ENCODE results near the gene RNF166. TPM values are rescaled to one million over a fixed set of nuclear protein-coding genes. Genes with fewer than 3 reads are reported as not detected.

Gene RNF166
- total RNA-seq, 2 experiments from 2014 or later: 58.7 to 59.0 TPM

GRCh38 chr16:88697831-88698615 lies 8.2 kb downstream of the RNF166 start:
- peak overlapping the region; percentile 58 for H3K27ac Mint-ChIP-seq
- no peaks in the 10 kb centered on the region for H3K27me3 Mint-ChIP-seq
- no peaks in the 10 kb centered on the region for H3K9me3 Mint-ChIP-seq
- H3K4me1 Mint-ChIP-seq: peaks cover 31% of the 10 kb centered on the region
- H3K4me3 Mint-ChIP-seq: peak overlapping the region; percentile 18
- no peak for DNase-seq
- H3K36me3 Mint-ChIP-seq: peaks cover 26% of the 10 kb centered on the region

DNA sequence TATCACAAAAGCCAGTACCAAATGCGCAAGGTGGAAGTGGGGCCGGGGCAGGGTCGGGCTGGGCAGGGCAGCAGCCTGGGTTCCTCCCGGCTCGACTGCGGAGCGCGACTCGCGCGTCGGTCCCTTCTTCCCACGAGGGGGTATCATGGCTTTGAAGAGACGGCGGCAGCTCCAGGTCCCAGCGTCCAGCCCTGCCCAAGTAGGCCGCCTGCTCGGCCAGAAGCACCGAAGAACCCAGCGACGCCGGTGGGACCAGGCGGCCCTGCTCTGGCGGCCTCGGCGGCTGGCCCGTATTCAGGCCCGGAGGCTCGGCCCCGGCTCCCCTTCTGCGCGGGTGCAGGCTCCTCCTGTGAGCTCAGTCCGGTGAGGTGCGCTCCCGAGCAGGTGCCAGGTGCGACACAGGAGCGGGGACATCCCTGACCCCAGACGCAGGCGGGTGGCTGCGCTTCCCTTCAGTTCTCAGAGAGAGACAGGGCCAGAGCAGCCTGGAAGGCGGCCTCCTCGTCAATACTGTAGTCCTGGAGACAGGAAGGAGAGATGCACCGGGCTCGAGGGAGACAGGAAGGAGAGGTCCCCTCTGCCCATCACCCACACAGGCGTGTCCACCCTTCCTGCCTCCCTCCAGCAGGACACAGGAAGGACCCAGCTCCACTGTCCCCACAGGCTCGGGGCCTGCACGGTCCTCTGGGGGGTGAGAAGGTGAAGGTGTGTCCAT lies 8.9 kb downstream of the RNF166 start:
- Mint-ChIP-seq H3K9me3 (no peaks in the 10 kb centered on the region), H3K4me3 (no peak overlapping the region), H3K36me3 (peaks cover 20% of the 10 kb centered on the region), H3K27me3 (no peaks in the 10 kb centered on the region), H3K27ac (peak overlapping the region; percentile 58), H3K4me1 (peaks cover 30% of the 10 kb centered on the region)
- DNase-seq: no peak

GRCh38 chr16:88696441-88696840 lies 9.8 kb downstream of the RNF166 start:
- Mint-ChIP-seq H3K36me3 (peaks cover 14% of the 10 kb centered on the region), H3K4me3 (no peak overlapping the region), H3K4me1 (peaks cover 35% of the 10 kb centered on the region), H3K9me3 (no peaks in the 10 kb centered on the region), H3K27me3 (no peaks in the 10 kb centered on the region), H3K27ac (no peak overlapping the region)
- no peak for DNase-seq

DNA sequence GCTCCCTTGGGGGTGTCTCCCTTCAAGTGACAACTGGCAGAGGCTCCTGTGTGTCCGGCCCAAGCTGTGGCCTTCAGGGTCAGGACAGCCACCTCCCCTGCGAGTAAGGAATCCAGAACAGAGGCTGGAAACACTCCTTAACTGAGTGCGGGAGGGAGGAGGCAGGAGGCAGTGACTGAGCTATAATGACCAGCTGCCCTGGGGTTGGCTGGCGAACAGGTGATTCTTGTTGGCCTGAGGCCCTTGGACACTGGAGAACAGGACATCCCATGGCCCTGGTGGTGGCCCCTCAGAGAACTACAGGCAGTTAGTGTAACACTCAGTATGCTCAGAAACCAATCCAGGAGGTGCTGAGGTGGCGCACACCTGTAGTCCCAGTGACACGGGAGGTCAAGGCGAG lies 10.5 kb downstream of the RNF166 start:
- Mint-ChIP-seq H3K27ac (no peak overlapping the region), H3K4me3 (no peak overlapping the region), H3K9me3 (no peaks in the 10 kb centered on the region), H3K36me3 (peaks cover 10% of the 10 kb centered on the region), H3K4me1 (peaks cover 39% of the 10 kb centered on the region), H3K27me3 (no peaks in the 10 kb centered on the region)
- no peak for DNase-seq

DNA sequence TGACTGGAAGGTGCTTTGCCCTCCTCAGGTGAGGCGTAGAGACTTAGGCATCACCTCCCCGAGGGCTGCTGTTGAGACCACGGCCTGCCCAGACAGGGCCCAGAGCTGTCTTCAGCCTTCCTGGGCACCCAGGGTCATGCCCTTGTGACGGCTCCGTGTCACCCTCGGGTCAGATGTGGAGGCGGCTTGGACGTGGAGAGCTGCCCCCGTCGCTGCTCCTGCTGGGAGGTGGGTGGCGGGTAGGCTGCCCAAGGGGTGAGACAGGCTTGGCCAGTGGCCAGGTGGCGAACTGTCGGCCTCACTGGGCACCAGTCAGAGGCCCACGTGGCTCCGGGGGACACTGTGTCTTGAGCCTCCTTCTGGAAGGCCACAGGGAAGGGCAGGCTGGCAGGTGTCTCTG lies 11.0 kb downstream of the RNF166 start:
- no peak for DNase-seq
- Mint-ChIP-seq H3K27ac (no peak overlapping the region), H3K36me3 (peaks cover 10% of the 10 kb centered on the region), H3K4me1 (peaks cover 40% of the 10 kb centered on the region), H3K9me3 (no peaks in the 10 kb centered on the region), H3K4me3 (no peak overlapping the region), H3K27me3 (no peaks in the 10 kb centered on the region)

GRCh38 chr16:88694221-88695087 lies 11.8 kb downstream of the RNF166 start:
- Mint-ChIP-seq H3K27me3 (no peaks in the 10 kb centered on the region), H3K27ac (no peak overlapping the region), H3K36me3 (peaks cover 4% of the 10 kb centered on the region), H3K4me1 (peaks cover 33% of the 10 kb centered on the region), H3K4me3 (no peak overlapping the region), H3K9me3 (no peaks in the 10 kb centered on the region)
- no peak for DNase-seq

- Mint-ChIP-seq H3K9me3 (no peaks in the 10 kb centered on the region), H3K4me1 (peaks cover 34% of the 10 kb centered on the region), H3K36me3 (peaks cover 4% of the 10 kb centered on the region), H3K4me3 (no peak overlapping the region), H3K27me3 (no peaks in the 10 kb centered on the region), H3K27ac (no peak overlapping the region)
- DNase-seq: no peak
Observed at GRCh38 chr16:88693420-88694177, 12.6 kb downstream of the RNF166 start.

- Mint-ChIP-seq H3K4me3 (no peak overlapping the region), H3K9me3 (no peaks in the 10 kb centered on the region), H3K4me1 (peaks cover 29% of the 10 kb centered on the region), H3K36me3 (peaks cover 4% of the 10 kb centered on the region), H3K27ac (no peak overlapping the region), H3K27me3 (no peaks in the 10 kb centered on the region)
- DNase-seq: no peak
Observed at GRCh38 chr16:88692861-88693260, 13.3 kb downstream of the RNF166 start.

GRCh38 chr16:88691924-88692560 lies 14.2 kb downstream of the RNF166 start:
- DNase-seq: no peak
- H3K9me3 Mint-ChIP-seq: no peaks in the 10 kb centered on the region
- H3K27ac Mint-ChIP-seq: peak overlapping the region; percentile 60
- H3K36me3 Mint-ChIP-seq: no peaks in the 10 kb centered on the region
- H3K4me1 Mint-ChIP-seq: peaks cover 27% of the 10 kb centered on the region
- no peaks in the 10 kb centered on the region for H3K27me3 Mint-ChIP-seq
- H3K4me3 Mint-ChIP-seq: no peak overlapping the region

DNA sequence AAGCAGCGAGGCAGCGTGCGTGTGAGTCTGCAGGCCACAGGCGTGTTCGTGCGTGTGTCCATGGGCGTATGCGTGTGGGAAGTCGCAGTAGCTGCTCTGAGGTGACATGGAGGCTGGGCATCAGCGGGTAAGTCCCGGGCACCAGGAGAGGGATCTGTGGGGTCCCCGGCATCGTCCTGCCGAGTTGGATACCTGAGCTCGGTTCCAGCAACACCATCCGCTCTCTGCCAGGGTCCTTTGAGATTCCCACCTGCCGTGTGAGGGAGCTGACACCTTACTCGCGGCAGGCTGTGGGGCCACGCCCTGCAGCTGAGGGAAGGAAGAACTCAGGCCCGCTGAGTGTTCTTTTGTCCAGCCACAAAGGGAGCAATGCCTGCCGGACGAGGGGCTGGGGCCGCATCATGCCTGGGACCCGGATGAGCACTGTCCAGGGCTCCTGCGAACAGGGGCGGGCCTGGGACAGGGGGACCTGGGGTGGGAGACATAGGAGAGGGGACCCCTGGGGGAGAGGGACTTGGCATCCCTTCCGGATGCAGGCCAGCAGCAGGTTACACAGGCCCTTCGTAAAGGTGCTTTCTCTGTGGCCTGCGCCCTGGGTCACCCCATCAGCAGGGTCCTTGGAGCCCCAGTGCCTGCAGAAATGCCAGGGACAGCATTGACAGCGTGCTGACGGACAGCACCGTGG lies 14.9 kb downstream of the RNF166 start:
- Mint-ChIP-seq H3K27ac (no peak overlapping the region), H3K4me1 (peaks cover 27% of the 10 kb centered on the region), H3K9me3 (no peaks in the 10 kb centered on the region)

DNA sequence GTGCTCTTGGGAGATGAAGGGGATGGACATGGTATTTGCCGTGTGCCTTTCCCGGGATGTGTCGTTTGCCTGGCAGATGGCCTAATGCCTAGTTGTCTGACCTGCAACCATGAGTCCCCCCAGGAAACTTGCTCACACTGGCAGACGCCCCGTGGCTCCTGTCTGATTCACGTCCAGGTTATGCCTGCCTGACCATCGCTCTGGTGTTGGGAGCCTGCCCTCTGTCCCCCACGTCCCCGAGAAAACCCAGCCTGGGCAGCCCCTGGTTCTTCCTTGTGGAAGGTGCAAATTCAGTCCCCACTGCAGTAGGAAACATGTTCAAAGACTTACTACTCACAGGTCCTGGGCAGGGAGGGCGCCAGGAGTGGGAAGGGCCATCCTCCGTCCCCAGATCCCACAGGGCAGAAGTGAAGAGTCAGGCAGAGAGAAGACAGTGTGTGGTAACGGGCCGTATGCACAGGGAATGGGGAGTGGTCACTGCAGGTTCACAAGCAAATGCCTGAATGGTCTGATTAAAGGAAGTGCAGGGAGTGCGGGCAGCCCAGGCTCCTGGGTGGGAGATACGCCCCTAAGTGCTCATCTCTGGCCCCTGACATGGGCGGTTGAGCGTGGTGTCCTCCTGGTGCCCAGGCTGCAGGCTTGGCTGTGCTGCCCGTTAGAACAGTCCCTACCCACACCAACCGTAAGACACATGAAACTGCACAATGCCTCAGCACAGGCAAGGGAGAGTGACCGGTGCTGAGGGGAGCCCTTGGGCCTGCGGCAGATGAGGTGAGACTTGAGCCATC lies 15.7 kb downstream of the RNF166 start:
- H3K4me3 Mint-ChIP-seq: no peak overlapping the region
- no peaks in the 10 kb centered on the region for H3K27me3 Mint-ChIP-seq
- H3K9me3 Mint-ChIP-seq: no peaks in the 10 kb centered on the region
- H3K4me1 Mint-ChIP-seq: peaks cover 27% of the 10 kb centered on the region
- no peak for DNase-seq
- no peak overlapping the region for H3K27ac Mint-ChIP-seq
- H3K36me3 Mint-ChIP-seq: no peaks in the 10 kb centered on the region

More for the DNA sequence above, 14.9 kb downstream of the RNF166 start:
- Mint-ChIP-seq H3K27me3 (no peaks in the 10 kb centered on the region), H3K4me3 (no peak overlapping the region), H3K36me3 (no peaks in the 10 kb centered on the region)
- no peak for DNase-seq

DNA sequence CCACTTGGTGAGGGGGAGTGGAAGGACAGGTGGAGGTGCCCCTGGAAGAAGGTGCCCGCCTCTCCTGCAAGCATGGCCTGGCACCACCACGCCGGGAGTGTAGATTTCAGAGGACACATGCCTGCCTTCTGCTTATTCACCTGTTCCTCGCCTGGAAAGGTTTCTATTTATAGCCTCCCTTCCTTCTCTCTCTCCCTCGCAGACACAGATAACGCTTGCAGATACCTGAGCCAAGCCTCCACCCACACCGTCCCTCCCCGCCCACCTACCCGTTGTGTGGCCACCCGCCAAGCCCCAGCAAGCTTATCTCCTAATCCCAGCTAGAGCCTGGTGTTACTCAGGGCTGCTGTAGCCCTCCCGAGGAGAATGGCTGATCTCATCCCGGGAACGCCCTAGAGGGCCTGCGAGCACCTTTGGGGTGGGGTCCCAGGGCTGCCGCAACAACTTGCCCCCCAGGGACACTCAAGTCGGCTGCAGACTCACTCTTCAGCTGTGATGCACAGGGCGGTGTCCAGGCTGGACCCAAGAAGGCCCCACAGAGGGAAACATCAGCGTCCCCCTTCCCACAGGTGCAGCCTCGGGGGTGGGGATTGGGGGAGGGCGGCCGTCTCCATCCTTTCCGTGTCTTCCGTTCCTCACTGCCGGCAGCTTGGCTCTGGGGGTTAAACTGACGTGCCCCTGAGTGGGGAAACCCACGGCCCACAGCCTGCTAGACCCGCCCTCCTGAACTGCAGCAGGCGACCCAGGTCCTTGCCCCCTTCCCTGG lies 18.0 kb downstream of the RNF166 start:
- Mint-ChIP-seq H3K27ac (no peak overlapping the region), H3K36me3 (no peaks in the 10 kb centered on the region), H3K27me3 (no peaks in the 10 kb centered on the region), H3K4me3 (no peak overlapping the region), H3K4me1 (peaks cover 39% of the 10 kb centered on the region), H3K9me3 (no peaks in the 10 kb centered on the region)
- DNase-seq: no peak

GRCh38 chr16:88687676-88688012 lies 18.6 kb downstream of the RNF166 start:
- H3K36me3 Mint-ChIP-seq: no peaks in the 10 kb centered on the region
- H3K9me3 Mint-ChIP-seq: no peaks in the 10 kb centered on the region
- no peak overlapping the region for H3K27ac Mint-ChIP-seq
- H3K4me3 Mint-ChIP-seq: no peak overlapping the region
- peaks cover 36% of the 10 kb centered on the region for H3K4me1 Mint-ChIP-seq
- DNase-seq: no peak
- H3K27me3 Mint-ChIP-seq: no peaks in the 10 kb centered on the region

All from activated naive CD8-positive, alpha-beta T cell treated with anti-CD3 and anti-CD28 coated beads for 36 hours (primary cell).